Stimulated activated CD8-positive, alpha-beta memory T cell treated with anti-CD3 and anti-CD28 coated beads, Interleukin-2, amount 100 ng/mL, for 48 hours (primary cell): ENCODE data around the gene PANK4.
"Not testable (repeated sequence)": the region's sequence is repeated elsewhere in the genome, so short reads cannot be mapped to it uniquely, and the experiment has no call there.

ENCODE experiments used
- DNase-seq, 2 donors: peaks; one replicate each; pipeline ENCODE4 v3.0.0-alpha.2; 2020; ENCODE audit warnings: low read depth in 2 of 2

The PANK4 gene

DNA sequence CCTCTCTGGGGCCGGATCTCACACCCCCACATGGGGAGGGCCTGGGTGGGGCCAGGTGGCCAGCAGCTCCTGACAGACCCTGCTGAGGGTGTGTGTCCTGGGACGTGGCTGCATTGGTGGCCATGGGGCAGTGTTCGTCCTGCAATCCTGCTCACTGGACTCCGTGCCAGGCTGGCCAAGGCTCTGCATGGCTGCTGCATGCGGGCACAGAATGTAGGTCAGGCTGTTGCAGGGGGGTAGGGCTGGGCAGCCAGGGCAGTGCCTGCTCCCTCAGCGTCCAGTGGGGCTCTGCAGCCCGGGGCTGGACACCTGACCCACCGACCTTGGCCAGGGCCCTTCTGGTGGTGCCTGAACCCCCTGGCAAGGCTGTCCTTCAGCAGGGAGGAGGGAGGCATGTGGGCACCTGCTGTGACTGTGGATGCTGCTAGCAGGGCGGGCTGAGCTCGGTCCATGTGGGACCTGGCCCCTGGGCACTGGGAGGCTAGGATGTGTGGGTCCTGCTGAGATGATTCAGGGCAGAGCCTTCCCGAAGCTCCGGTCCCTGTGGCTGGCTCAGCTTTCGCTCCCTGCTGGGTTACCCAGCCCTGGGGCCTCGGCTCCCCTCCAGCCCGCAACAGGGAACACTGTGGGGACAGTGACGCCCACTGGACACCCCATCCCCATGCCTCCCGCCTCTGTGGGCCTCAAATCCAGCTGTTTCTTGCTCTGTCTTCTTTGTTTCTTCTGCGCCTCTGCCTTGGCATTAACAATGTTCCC, 65.2 kb downstream of the PANK4 start:
- DNase-seq = no peak

DNA sequence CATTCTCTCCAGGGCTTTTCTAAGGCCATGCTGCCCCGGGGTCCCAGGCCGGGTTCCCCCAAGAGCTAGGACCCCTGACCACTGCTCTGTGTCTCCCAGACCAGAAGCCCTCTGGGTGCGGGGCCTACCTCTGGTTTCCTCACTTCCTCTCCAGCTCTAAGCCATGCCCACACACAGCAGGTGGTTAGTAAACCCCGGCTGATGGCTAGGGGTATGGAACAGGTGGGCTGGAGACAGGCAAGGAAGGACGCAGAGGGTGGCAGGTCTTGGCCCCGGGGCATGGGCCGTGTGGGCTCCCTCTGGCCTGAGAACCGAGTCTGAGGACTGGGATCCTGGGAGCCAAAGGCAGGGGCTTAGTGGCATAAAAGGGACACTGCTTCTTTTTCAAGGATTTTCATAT, 66.2 kb downstream of the PANK4 start:
- no peak for DNase-seq

DNA sequence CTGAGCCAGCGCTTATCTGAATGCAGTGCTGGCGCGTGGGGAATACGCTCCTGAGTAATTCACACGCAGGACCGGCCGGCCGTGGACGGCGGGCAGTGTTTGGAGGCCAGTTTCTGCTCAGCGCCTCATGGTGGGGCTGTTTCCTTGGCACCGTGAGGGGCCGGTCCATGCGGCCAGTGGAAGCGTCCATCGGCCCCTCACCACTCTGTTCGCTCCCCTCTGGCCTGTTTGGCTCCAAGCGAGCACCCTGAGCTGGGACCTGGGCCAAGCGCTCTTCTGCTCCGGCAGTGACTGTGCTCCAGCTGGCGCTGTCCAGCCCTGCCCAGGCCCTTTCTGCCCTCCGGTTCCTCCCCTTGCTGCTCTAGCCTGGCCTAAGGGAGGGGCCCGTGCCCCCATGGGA, 66.6 kb downstream of the PANK4 start:
- no peak for DNase-seq

DNA sequence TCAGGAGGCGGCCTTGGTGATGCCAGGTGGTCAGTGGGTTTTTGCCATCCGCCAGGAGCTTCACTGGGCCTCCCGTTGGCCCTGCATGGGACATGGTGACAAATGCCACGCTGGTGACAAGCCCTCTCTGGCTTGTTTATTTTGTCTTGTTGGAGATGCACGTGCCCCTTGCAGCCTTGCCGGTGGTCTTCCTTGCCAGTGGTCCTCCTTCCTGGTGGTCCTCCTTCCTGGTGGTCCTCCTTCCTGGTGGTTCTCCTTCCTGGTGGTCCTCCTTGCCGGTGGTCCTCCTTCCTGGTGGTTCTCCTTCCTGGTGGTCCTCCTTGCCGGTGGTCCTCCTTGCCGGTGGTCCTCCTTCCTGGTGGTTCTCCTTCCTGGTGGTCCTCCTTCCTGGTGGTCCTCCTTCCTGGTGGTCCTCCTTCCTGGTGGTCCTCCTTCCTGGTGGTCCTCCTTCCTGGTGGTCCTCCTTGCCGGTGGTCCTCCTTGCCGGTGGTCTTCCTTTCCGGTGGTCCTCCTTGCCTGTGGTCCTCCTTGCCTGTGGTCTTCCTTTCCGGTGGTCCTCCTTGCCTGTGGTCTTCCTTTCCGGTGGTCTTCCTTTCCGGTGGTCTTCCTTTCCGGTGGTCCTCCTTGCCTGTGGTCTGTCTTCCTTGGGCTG, 67.2 kb downstream of the PANK4 start:
- DNase-seq = not testable (repeated sequence)

DNA sequence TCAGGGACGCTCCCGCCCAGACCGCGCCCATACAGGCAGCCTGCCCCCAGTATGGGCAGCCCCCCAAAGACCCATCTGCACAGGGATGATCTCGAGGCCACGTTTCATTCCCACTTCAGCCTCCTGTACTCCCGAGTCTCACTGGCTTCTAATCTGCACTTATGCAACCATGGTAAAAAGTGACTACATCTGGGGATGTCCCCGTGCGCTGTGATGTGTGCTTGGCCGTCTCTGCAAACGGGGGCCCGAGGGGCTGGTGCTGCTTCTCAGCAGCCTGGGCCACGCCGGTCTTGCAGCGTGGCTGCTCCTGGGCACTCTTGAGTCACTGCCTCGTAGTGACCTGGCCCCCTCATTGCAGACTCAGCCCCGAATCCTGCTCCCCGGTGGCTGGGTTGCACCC, 67.7 kb downstream of the PANK4 start:
- DNase-seq = no peak
